COLO829 (cell line): Measurements from ENCODE around the gene FBXO31.
"Not testable (repeated sequence)": the region's sequence is repeated elsewhere in the genome, so short reads cannot be mapped to it uniquely, and the experiment has no call there.

ENCODE experiments used
- DNase-seq: peaks from one replicate; pipeline ENCODE4 v3.0.0; 2012; ENCODE audit warnings: low spot score

Gene FBXO31

DNA sequence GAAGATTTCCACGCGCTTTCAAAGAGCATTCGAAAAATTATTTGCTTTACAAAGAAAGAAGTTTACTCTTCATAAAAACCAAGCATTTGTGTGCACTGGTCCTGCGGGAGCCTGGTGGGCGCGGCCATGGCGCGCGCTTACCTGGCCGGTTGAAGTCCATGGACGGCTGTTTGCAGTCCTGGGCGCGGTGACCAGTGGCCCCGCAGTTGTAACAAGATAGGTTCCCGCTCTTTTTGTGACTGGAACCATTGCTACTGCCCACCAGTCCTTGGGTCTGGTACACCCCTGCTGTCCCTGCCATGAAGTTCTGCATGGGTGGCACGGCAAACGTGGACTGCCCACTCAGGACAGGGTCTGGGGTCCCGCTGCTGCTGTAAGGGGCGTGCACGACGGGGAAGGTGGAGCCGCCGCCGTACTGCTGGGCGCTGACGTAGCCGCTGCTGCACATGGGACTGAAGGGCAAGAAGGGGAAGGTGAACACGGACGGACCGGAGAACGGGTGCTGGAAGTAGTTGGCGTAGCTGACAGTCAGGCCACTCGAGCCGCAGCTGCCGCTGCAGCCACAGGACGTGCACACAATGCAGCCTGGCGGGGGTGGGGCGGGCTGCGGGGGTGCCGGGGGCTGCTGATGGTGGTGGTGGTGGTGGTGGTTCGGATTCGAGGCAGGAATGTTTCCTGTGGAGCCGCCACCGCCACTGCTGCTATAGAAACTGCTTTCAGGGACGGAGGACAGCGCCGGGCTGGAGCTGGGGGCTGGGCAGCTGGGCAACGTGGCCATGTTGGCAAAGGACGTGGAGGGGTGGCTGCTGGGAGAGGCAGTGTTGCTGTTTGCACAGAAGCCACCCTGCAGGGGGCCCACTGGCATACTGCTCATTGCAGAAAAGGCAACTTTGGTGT, 28.0 kb upstream of the FBXO31 start:
- no peak for DNase-seq

- no peak for DNase-seq
These were observed 27.4 kb upstream of the FBXO31 start for GRCh38 chr16:87410968-87411367.

GRCh38 chr16:87410530-87410929, 27.0 kb upstream of the FBXO31 start:
- DNase-seq: no peak

- DNase-seq: no peak
These were observed 26.2 kb upstream of the FBXO31 start for GRCh38 chr16:87409781-87410180.

- DNase-seq: no peak
These were observed 25.6 kb upstream of the FBXO31 start for GRCh38 chr16:87409153-87409552.

GRCh38 chr16:87407511-87408112, 24.0 kb upstream of the FBXO31 start:
- DNase-seq: no peak

- no peak for DNase-seq
These were observed 23.0 kb upstream of the FBXO31 start for GRCh38 chr16:87406495-87407088.

DNA sequence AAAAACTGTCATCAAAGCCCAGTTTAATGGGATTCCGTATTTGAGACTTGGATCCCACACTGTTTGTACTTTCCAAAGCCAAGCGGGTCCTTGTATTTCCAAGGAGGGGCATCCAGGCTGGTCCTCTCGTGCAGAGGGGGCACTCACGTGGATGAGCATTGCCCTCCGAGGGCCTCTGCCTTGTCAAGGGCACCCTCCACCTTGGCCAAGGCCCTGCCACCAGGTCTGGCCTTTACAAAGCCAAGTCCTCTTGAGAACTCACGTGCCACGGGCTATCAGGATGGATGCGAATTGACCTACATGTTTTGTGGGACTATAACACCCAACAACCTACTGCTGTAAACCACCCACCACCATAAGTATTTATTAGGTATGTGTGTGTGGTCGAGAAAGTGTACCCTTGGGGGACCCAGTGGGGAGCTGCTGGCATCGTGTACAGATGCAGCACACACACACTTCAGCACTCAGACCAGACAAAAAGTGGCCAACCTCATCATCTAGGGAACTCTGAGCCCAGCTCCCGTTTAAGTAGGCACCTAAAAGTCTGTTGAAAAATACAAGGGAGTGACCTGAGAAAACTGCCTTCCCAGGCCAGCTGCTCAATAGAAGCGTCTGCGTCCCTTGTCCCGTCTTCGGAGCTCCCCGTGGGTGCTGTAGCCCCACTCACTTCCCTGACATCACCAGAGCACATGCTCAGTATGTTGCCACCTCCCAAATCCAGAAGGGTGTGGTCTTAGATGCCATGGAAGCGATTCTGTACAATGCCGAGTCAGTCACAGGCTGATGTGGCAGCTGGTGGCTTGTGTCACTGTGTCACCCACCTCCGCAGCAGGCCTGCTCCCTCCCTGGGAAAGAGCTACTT, 21.4 kb upstream of the FBXO31 start:
- no peak for DNase-seq

GRCh38 chr16:87395181-87395842, 11.7 kb upstream of the FBXO31 start:
- DNase-seq: no peak

GRCh38 chr16:87393680-87394055, 10.1 kb upstream of the FBXO31 start:
- DNase-seq: no peak

DNA sequence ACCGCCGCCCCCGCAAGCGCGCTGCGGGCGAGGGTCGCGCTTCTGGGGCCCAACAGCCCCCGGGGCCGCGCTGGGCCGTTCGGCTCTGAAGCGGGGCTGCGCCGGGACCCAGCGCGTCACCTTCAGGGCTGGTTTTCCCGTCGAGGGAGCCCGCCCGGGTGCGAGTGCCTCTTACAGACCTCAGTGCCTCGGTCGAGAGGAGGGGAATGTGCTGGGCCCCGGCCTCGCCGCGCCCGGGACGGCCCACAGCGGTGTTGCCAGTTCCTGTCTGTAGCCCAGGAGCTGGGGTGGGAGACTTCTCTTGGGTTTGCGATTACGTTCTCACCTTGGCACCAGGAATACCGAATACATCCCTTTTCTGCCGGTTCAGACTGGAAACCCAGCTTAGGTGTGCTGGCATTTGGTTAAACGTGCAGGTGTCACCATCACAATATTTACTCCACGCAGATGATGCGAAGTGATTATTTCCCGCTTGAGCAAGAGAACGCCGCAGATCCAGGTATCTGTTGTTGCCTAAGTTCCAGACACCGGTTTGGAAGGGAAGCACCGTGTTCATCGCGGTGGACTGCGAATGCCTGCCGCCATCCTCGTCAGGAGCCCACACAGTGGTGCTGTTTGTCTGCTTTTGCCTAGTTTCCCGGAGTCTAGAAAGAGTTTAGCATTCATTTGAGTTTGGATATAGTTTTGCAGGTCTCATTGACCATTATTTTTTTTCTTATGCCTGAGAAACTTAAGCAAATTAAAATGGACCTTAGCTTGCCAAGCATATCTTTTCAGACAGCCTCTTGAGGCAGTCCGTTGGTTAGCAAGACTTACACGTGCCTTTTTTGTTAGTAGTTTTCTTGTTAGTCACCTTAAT, 9.5 kb upstream of the FBXO31 start:
- no peak for DNase-seq

DNA sequence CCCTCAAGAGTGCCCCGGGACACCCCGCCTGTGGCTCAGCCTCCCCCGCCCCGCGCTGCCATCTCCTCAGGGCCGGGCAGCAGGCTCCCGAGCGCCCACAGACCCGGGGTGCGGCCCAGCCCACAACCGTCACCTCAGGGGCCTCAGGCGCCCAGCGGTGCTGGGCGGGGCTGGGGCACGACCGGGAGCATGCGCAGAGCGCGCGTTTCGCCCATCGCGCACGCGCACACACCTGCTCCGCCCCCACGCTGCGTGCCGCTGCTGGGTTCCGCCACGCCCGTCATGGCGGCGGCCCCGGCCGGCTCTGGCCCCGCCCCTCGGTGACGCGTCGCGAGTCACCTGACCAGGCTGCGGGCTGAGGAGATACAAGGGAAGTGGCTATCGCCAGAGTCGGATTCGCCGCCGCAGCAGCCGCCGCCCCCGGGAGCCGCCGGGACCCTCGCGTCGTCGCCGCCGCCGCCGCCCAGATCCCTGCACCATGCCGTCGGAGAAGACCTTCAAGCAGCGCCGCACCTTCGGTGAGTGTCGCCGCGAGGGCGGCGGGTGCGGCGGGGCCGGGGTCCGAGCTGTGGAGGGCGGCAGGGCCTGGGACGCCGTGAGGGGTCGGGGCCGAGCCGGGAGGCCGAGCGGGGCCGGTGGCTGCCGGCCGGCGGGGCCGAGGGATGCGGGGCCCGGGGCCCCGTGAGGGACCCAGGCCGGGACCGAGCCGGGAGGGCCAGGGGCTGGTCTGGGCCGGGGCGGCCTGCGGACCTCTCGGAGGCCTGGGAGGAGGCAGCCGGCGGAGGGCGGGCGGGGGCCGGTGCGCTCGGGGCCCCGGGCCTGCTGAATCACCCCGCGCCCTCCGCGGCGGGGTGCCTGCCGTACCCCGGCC, 8.6 kb upstream of the FBXO31 start, which contains the start of gene MAP1LC3B:
Gene MAP1LC3B (plus strand): TSS at position 387 of the 871 bp plus-strand sequence. CDS start 92 bp downstream, at position 479.
- DNase-seq: peak; percentile 85

GRCh38 chr16:87391324-87391949, 7.9 kb upstream of the FBXO31 start:
- DNase-seq: no peak

- no peak for DNase-seq
These were observed 7.2 kb upstream of the FBXO31 start for GRCh38 chr16:87390641-87391323.

DNA sequence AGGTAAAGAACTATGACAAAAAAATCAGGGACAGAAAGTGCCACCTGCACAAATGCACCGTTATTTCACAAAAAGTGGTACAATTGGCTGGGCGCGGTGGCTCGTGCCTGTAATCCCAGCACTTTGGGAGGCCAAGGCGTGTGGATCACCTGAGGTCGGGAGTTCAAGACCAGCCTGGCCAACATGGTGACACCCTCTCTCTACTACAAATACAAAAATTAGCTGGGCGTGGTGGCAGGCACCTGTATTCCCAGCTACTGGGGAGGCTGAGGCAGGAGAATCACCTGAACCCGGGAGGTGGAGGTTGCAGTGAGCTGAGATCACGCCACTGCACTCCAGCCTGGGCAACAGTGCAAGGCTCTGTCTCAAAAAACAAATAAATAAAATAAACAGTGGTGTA, 6.3 kb upstream of the FBXO31 start:
- not testable (repeated sequence) for DNase-seq

DNA sequence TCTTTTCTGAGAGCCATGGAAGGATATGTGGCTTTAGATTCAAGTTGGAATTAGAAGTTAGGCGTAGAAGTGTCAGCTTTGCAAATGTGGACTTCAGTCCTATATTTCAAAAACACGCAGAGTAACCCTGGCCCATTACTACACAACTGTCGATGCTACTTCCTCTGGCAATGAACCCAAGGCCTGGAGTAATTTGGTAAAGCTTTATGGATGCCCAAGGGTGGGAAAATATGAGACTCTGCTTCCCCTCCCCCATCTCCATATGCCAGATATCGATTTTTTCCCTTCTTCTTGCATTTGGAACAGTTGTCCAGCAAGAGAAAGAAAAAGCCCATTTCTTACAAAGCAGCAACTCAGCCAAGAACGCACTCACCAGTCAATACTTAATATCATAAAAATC, 5.7 kb upstream of the FBXO31 start:
- DNase-seq: no peak

- DNase-seq: no peak
These were observed 5.2 kb upstream of the FBXO31 start for GRCh38 chr16:87388818-87389134.

DNA sequence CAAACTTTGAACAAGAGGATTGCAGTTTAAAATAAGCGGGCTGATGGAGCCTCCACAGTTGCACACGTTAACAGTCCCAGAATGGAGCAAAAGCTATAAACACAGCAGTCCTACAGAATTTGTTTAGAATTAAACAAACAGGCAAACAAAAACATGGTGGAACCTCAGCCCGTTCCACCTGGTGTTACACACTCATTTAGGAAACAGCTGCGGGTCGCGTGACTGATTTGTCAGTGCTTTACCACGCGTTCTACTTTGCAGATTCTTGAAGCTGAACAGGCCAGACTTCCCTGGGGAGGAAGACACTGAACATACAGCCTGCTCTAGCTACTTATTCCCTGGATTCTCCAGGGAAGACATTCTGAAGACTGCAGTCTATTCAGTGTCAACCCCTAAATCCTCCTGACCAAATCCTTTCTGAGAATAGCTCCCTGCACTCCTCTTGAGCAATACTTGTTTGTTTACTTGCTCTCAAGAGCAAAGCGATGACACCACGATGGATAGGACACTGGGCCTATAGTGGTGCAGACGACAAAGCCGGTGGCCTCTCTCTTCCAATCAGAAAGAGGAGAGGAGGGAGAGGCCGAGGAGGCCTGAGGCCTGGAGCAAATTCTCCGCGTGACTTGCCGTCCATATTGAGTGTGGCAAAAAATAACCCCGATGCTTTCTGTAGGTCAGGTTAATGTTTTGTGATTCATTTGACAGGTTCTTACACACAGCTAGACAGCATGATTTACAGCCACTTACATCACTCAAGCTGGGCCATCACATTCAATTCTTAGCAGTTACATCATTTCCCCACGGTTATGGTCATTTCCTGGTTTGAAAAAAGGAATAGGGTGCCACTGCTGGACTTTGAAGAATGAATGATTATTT, 4.6 kb upstream of the FBXO31 start:
- DNase-seq: peak; percentile 70
